Measurements from ENCODE around the gene PDE4D.
"Not testable (repeated sequence)": the region's sequence is repeated elsewhere in the genome, so short reads cannot be mapped to it uniquely, and the experiment has no call there.

Gene PDE4D

DNA sequence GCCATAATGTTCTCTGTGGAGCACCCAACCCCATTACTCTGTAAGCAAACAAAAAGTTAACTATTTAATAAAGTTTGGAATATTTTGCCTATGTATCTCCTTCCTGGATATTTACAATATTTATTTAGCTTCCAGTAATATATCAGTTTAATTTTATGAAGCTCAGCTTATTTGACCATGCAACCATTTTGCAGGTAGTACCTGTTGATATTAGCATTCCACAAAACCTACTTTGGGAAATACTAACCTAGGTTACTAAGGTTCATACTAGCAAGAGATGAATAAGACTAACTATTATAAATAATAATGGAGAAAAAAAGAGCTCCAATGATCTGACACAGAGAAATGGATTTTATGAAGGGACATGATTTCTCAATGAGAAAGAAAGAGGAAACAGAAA, 506.4 kb downstream of the PDE4D start:
- Histone ChIP-seq H3K27me3 (ENCODE audit: low read depth, low read length) (no peaks in the 10 kb centered on the region), H3K4me1 (ENCODE audit: control insufficient read depth in 1 of 2, insufficient read depth in 2 of 2, low read length in 2 of 2) (no peaks in the 10 kb centered on the region), H3K36me3 (ENCODE audit: control insufficient read depth in 1 of 2, insufficient read depth in 2 of 2, low read length in 2 of 2) (no peaks in the 10 kb centered on the region), H3K4me3 (ENCODE audit: low read depth in 1 of 2, low read length in 2 of 2) (no peak overlapping the region), H3K9me3 (ENCODE audit: control insufficient read depth in 1 of 2, low read length in 2 of 2) (no peaks in the 10 kb centered on the region), H3K27ac (ENCODE audit: low read length) (no peak overlapping the region)

DNA sequence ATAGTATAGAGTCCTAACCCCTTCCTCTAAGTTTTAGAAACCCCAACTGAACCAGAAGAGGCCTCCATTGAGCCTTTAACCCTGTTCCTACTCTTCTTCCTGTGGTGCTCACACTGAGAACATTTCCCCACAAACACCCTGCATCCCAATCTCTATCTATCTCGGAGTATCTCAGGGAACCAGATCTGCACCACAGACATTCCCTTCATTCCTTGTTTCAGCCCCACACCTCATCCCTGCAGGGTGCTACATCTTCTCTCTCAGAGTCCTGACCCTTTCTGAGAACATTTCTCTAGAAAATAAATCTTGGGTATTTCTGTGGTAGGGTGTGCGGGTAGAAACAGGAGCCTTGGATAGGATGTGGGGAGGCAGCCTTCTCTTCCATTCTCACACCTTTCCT, 507.8 kb downstream of the PDE4D start:
- Histone ChIP-seq H3K27me3 (ENCODE audit: low read depth, low read length) (no peaks in the 10 kb centered on the region), H3K9me3 (ENCODE audit: control insufficient read depth in 1 of 2, low read length in 2 of 2) (no peaks in the 10 kb centered on the region), H3K27ac (ENCODE audit: low read length) (no peak overlapping the region), H3K4me3 (ENCODE audit: low read depth in 1 of 2, low read length in 2 of 2) (no peak overlapping the region), H3K36me3 (ENCODE audit: control insufficient read depth in 1 of 2, insufficient read depth in 2 of 2, low read length in 2 of 2) (no peaks in the 10 kb centered on the region), H3K4me1 (ENCODE audit: control insufficient read depth in 1 of 2, insufficient read depth in 2 of 2, low read length in 2 of 2) (no peaks in the 10 kb centered on the region)

DNA sequence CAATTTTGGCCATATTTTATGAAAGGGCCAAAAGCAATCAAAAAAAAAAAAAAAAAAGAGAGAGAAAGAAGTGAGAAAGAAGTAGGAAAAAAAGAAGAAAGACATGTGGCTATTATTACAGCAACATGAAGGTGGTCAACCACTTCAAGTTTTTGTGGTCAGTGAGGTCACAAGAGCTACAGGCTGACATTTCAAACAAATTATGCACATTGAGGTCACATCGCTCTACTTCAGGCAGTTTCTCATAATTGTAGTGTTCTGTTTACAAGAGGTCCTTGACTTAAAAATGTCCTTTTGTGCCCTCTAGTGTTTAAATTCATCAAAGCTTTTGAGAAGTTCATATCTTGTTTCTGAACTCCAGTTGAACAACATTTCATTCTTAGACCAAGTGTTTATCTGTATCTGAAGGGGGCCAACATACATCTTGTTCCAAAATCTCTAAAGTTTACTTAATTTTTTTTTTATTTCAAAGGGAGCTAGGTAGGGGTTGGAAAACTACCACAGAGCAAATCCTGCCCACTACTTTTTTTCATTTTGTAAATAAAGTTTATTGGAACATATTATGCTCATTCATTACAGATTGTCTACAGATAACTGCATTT, 513.1 kb downstream of the PDE4D start:
- Histone ChIP-seq H3K27ac (ENCODE audit: low read length) (no peak overlapping the region), H3K9me3 (ENCODE audit: control insufficient read depth in 1 of 2, low read length in 2 of 2) (no peaks in the 10 kb centered on the region), H3K4me1 (ENCODE audit: control insufficient read depth in 1 of 2, insufficient read depth in 2 of 2, low read length in 2 of 2) (no peaks in the 10 kb centered on the region), H3K27me3 (ENCODE audit: low read depth, low read length) (no peaks in the 10 kb centered on the region), H3K4me3 (ENCODE audit: low read depth in 1 of 2, low read length in 2 of 2) (no peak overlapping the region), H3K36me3 (ENCODE audit: control insufficient read depth in 1 of 2, insufficient read depth in 2 of 2, low read length in 2 of 2) (no peaks in the 10 kb centered on the region)

DNA sequence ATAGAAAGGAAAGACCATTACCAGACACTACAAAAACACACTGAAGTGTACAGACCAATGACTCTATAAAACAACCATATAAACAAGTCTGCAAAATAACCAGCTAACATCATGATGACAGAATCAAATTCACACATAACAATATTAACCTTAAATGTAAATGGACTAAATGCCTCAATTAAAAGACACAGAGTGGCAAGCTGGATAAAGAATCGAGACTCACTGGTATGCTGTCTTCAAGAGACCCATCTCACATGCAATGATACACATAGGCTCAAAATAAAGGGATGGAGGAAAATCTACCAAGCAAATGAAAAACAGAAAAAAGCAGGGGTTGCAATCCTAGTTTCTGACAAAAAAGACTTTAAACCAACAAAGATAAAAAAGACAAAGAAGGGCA, 519.5 kb downstream of the PDE4D start:
- not testable (repeated sequence) for H3K27me3 ChIP-seq (ENCODE audit: low read depth, low read length); H3K4me1 ChIP-seq (ENCODE audit: control insufficient read depth in 1 of 2, insufficient read depth in 2 of 2, low read length in 2 of 2); H3K9me3 ChIP-seq (ENCODE audit: control insufficient read depth in 1 of 2, low read length in 2 of 2); H3K36me3 ChIP-seq (ENCODE audit: control insufficient read depth in 1 of 2, insufficient read depth in 2 of 2, low read length in 2 of 2); H3K4me3 ChIP-seq (ENCODE audit: low read depth in 1 of 2, low read length in 2 of 2); H3K27ac ChIP-seq (ENCODE audit: low read length)

DNA sequence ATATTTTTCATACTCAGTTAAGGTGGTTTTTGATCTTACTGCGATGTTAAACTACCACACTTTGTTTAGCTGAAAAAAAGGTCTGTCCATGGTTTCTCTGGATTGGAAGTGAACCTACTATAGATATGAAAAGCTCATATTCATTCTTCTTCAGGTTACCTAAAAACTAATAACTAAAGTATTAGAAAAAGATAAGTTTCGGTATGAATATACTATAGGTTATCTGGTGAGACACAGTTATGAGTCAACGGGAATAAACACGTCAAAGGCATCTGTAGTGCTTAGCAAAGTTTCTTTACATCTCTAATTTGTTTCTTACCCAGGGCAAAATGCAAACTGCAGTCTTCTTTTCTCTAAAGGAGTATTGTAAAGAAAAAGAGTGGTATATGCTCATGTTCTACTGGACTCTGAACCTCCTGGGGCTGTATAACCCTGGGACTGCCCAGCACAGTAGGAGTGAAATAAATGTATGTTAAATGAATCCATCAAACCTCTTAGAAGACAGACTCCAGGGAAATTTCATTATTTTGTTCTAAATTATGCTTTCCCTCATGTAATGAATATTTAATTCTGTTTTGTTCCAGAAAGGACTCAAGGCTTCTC, 521.9 kb downstream of the PDE4D start:
- no peaks in the 10 kb centered on the region for H3K27me3 ChIP-seq (ENCODE audit: low read depth, low read length)
- H3K27ac ChIP-seq (ENCODE audit: low read length) = no peak overlapping the region
- peaks cover 0 to 5% of the 10 kb centered on the region in 2 donors for H3K9me3 ChIP-seq (ENCODE audit: control insufficient read depth in 1 of 2, low read length in 2 of 2)
- H3K36me3 ChIP-seq (ENCODE audit: control insufficient read depth in 1 of 2, insufficient read depth in 2 of 2, low read length in 2 of 2) = no peaks in the 10 kb centered on the region
- H3K4me1 ChIP-seq (ENCODE audit: control insufficient read depth in 1 of 2, insufficient read depth in 2 of 2, low read length in 2 of 2) = no peaks in the 10 kb centered on the region
- H3K4me3 ChIP-seq (ENCODE audit: low read depth in 1 of 2, low read length in 2 of 2) = no peak overlapping the region

DNA sequence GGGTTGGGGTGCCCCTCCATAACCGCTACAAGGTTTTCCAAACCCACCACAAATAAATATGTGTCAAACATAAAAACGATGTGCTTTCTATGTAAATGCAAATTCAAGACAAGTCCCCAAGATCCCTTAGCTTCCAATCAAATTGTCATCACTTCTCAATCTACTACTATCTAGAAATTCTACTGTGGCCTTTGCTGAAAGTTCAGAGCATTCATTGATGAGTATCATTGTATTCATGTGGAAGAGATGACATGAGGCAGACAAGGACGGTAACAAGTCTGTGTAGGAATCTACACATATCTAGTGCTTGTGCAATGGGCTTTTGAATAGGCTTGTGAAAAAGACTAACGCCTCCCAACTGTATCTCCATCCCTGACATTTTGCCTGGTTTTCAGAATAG, 524.6 kb downstream of the PDE4D start:
- H3K27ac ChIP-seq (ENCODE audit: low read length) = no peak overlapping the region
- peaks cover 0 to 2% of the 10 kb centered on the region in 2 donors for H3K9me3 ChIP-seq (ENCODE audit: control insufficient read depth in 1 of 2, low read length in 2 of 2)
- no peaks in the 10 kb centered on the region for H3K4me1 ChIP-seq (ENCODE audit: control insufficient read depth in 1 of 2, insufficient read depth in 2 of 2, low read length in 2 of 2)

DNA sequence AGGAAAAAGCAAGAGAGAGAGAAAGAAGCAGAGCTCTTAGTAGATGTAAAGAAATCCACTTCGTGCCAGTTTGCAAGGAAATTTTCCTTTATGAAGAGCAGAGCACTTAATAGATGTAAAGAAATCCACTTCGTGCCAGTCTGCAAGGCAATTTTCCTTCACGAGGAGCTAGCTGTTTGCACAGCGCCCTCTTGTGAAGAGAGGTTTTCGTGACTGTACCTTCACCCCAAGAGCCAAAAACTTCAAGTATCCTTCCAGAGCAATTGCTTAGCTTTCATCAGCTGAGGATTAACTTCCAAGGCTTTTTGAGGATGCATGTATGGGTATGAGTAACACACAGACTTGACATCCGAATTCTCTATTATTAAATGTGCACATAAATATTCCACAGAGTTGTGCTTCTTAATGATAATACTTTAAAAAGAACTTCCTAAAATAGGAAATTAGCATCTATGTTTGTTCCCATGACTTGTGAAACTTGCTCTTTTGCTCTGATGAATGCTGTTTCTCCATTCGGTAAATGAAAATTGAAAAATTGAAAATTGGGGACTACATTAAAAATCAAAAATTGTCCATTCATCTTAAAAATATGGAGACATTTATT, 525.6 kb downstream of the PDE4D start:
- H3K27me3 ChIP-seq (ENCODE audit: low read depth, low read length) = no peaks in the 10 kb centered on the region
- no peaks in the 10 kb centered on the region for H3K36me3 ChIP-seq (ENCODE audit: control insufficient read depth in 1 of 2, insufficient read depth in 2 of 2, low read length in 2 of 2)
- no peak overlapping the region for H3K27ac ChIP-seq (ENCODE audit: low read length)
- no peaks in the 10 kb centered on the region for H3K4me1 ChIP-seq (ENCODE audit: control insufficient read depth in 1 of 2, insufficient read depth in 2 of 2, low read length in 2 of 2)
- no peak overlapping the region for H3K4me3 ChIP-seq (ENCODE audit: low read depth in 1 of 2, low read length in 2 of 2)
- H3K9me3 ChIP-seq (ENCODE audit: control insufficient read depth in 1 of 2, low read length in 2 of 2) = no peaks in the 10 kb centered on the region

More for the DNA sequence above, 524.6 kb downstream of the PDE4D start:
- H3K4me3 ChIP-seq (ENCODE audit: low read depth in 1 of 2, low read length in 2 of 2) = no peak overlapping the region
- no peaks in the 10 kb centered on the region for H3K27me3 ChIP-seq (ENCODE audit: low read depth, low read length)
- H3K36me3 ChIP-seq (ENCODE audit: control insufficient read depth in 1 of 2, insufficient read depth in 2 of 2, low read length in 2 of 2) = no peaks in the 10 kb centered on the region

DNA sequence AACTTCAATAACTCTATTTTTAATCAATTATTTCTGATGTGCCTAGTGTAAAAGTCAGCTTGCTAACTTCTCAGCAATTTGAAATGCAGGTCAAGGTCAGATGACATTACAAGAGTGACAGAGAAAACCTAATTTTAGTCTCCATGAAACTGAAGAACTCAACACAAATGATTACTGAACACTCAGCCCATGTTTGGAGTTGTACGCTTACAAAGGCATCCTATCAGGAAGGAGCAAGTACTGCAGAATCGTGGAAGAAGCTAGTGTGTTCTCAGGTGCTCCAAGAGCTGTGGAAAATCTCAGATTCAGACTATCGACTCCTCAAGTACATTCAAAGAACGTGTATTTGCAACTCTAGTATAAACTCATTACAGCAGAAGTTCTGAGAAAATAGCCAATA, 526.7 kb downstream of the PDE4D start:
- no peak overlapping the region for H3K4me3 ChIP-seq (ENCODE audit: low read depth in 1 of 2, low read length in 2 of 2)
- no peaks in the 10 kb centered on the region for H3K9me3 ChIP-seq (ENCODE audit: control insufficient read depth in 1 of 2, low read length in 2 of 2)
- H3K27me3 ChIP-seq (ENCODE audit: low read depth, low read length) = no peaks in the 10 kb centered on the region
- no peaks in the 10 kb centered on the region for H3K36me3 ChIP-seq (ENCODE audit: control insufficient read depth in 1 of 2, insufficient read depth in 2 of 2, low read length in 2 of 2)
- H3K27ac ChIP-seq (ENCODE audit: low read length) = no peak overlapping the region
- H3K4me1 ChIP-seq (ENCODE audit: control insufficient read depth in 1 of 2, insufficient read depth in 2 of 2, low read length in 2 of 2) = no peaks in the 10 kb centered on the region

DNA sequence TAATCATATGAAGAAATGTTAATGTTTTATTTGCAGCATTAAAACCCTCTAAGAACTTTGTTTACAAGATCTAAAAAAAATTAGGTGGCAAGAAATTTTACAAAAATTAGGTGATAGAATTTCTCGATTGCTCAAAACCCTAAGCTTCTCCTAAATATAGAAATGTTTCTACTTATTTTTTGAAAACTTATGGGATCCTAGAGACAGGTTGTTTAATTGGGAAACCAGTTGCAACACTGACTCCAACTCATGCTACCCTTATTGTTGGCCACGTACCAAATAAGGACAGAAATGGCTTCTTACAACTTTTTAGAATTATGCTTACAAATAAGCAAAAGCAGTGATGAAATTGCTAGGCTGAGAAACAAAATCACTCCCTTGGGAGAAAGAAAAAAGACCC, 531.1 kb downstream of the PDE4D start:
- H3K27ac ChIP-seq (ENCODE audit: low read length) = no peak overlapping the region
- no peaks in the 10 kb centered on the region for H3K9me3 ChIP-seq (ENCODE audit: control insufficient read depth in 1 of 2, low read length in 2 of 2)
- H3K27me3 ChIP-seq (ENCODE audit: low read depth, low read length) = no peaks in the 10 kb centered on the region
- peaks cover 15 to 21% of the 10 kb centered on the region in 2 donors for H3K4me1 ChIP-seq (ENCODE audit: control insufficient read depth in 1 of 2, insufficient read depth in 2 of 2, low read length in 2 of 2)
- no peak overlapping the region for H3K4me3 ChIP-seq (ENCODE audit: low read depth in 1 of 2, low read length in 2 of 2)
- H3K36me3 ChIP-seq (ENCODE audit: control insufficient read depth in 1 of 2, insufficient read depth in 2 of 2, low read length in 2 of 2) = no peaks in the 10 kb centered on the region

DNA sequence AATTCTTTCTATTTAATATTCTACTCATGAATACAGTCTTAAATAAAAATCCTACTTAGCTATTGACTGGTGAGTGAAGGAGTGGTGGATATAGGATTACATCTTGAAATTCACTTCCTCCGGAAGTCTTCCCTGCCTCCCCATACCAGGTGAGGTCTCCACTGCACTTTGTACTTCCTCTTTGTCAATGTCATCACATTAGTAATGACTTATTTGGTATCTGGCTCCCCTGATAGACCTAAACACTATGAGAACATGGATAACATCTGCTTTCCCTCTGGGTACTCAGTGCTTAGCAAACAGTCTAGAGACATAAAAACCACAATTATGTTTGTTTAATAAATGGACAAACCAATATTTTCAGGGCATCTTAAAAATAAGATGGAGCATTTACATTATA, 532.1 kb downstream of the PDE4D start:
- Histone ChIP-seq H3K4me3 (ENCODE audit: low read depth in 1 of 2, low read length in 2 of 2) (no peak overlapping the region), H3K27ac (ENCODE audit: low read length) (no peak overlapping the region), H3K9me3 (ENCODE audit: control insufficient read depth in 1 of 2, low read length in 2 of 2) (no peaks in the 10 kb centered on the region), H3K36me3 (ENCODE audit: control insufficient read depth in 1 of 2, insufficient read depth in 2 of 2, low read length in 2 of 2) (no peaks in the 10 kb centered on the region), H3K4me1 (ENCODE audit: control insufficient read depth in 1 of 2, insufficient read depth in 2 of 2, low read length in 2 of 2) (peaks cover 15 to 31% of the 10 kb centered on the region in 2 donors), H3K27me3 (ENCODE audit: low read depth, low read length) (no peaks in the 10 kb centered on the region)

DNA sequence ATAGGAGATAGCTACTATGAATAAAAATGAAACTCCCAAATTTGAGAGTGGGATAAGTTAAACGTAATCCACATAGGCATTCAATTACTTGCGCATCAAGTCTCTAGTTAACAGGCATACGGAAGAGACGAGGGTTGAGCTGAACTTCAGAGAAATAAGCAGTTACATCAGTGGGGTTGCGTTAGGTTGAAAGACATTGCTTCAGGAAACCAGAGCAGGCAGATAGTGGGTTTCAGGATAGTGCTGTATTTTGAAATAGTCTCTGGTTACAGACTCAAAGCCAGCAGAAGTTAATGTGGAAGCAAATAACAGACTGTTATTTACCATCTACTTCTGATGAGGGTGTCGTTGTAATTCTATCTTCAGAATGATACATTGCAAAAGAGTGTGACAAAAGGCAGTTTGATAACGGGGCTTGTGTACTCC, 533.4 kb downstream of the PDE4D start:
- Histone ChIP-seq H3K36me3 (ENCODE audit: control insufficient read depth in 1 of 2, insufficient read depth in 2 of 2, low read length in 2 of 2) (no peaks in the 10 kb centered on the region), H3K4me1 (ENCODE audit: control insufficient read depth in 1 of 2, insufficient read depth in 2 of 2, low read length in 2 of 2) (peaks cover 15 to 33% of the 10 kb centered on the region in 2 donors), H3K9me3 (ENCODE audit: control insufficient read depth in 1 of 2, low read length in 2 of 2) (no peaks in the 10 kb centered on the region), H3K4me3 (ENCODE audit: low read depth in 1 of 2, low read length in 2 of 2) (no peak overlapping the region), H3K27me3 (ENCODE audit: low read depth, low read length) (no peaks in the 10 kb centered on the region), H3K27ac (ENCODE audit: low read length) (no peak overlapping the region)
